Right lobe of liver (tissue), 6 donors: ENCODE results near the gene CEP83. TPM values are rescaled to one million over a fixed set of nuclear protein-coding genes. Genes with fewer than 3 reads are reported as not detected.
A peak's percentile ranks its signal among the peaks of the same experiment; 100 is the strongest.

Experiments
- ATAC-seq, 4 donors: fragments of 200-7000 bp; cut with Tn5 transposase; one replicate each; pipeline ENCODE4 v1.9.1; 2020; ENCODE audit warnings: mild to moderate bottlenecking in 4 of 4, moderate library complexity in 4 of 4
- DNase-seq, 3 donors: peaks; one replicate each; pipeline ENCODE4 v3.0.0-alpha.2; 2020
- H3K27ac ChIP-seq, 3 donors: fragments of 200-600 bp; one replicate each; pipeline ENCODE4 v1.8.0; 2022
- H3K27me3 ChIP-seq, 2 donors: fragments of 200-600 bp; one replicate each; pipeline ENCODE4 v1.8.0; 2022
- H3K36me3 ChIP-seq, 4 donors: fragments of 200-600 bp; sonication (generic) in 1 of 4; one replicate each; pipeline versions ENCODE4 v1.5.1 to v1.8.0; 2017 to 2022; ENCODE audit warnings: control low read depth in 1 of 4
- H3K4me1 ChIP-seq, 4 donors: fragments of 200-600 bp; sonication (generic) in 1 of 4; one replicate each; pipeline versions ENCODE4 v1.5.1 to v1.8.0; 2017 to 2022; ENCODE audit warnings: control low read depth in 1 of 4
- H3K4me3 ChIP-seq, 3 donors: fragments of 200-600 bp; one replicate each; pipeline ENCODE4 v1.8.0; 2022
- H3K9me3 ChIP-seq, 4 donors: fragments of 200-600 bp; sonication (generic) in 1 of 4; one replicate each; pipeline versions ENCODE4 v1.5.1 to v1.8.0; 2017 to 2022; ENCODE audit warnings: control low read depth in 1 of 4
- CTCF ChIP-seq, 4 donors: fragments of 200-600 bp in 3 of 4; fragments of 450-650 bp in 1 of 4; IDR thresholded peaks; one replicate each; pipeline versions ENCODE4 v1.5.1 to v1.8.0; 2016 to 2022; ENCODE audit warnings: antibody characterized with exemption in 4 of 4, mild to moderate bottlenecking in 2 of 4
- POLR2A ChIP-seq: fragments of 450-650 bp; IDR thresholded peaks from one replicate; pipeline ENCODE4 v1.6.1; 2017; ENCODE audit warnings: antibody characterized with exemption, mild to moderate bottlenecking
- WGBS: methylation state at CpG from one replicate; pipeline ENCODE4 v1.1.6; 2018; ENCODE audit warnings: low coverage, low lambda C conversion rate; ENCODE audit not compliant: insufficient coverage; ENCODE audit errors: missing lambda C conversion rate; 5-methylcytosine and 5-hydroxymethylcytosine counted together
- intact Hi-C, 2 donors: fragments of 100-400 bp; cut with DNase I; formaldehyde crosslinking; loops; one replicate each; pipeline versions ENCODE4 v1.11.2 to v1.14.1; 2022
- long read RNA-seq: library from polyadenylated mRNA; unstranded; transcript quantifications from one replicate; pipeline ENCODE4 v2.0.0, GENCODE V29; 2019
- total RNA-seq, 6 experiments: library from RNA; depleted of rRNA in 2 of 6; stranded (reverse); fragments of >200 nt in 2 of 6; fragmentation: NEBNext Ultra II Directional in 3 of 6; extraction: Animal tissue kit (Norgen Biotek cat#: 25700) in 3 of 6; gene quantifications; one replicate each; pipeline versions ENCODE4 v1.1.0 to v1.2.4, GENCODE V29; 2016 to 2023
- donor health status: DM: no; HTN: yes; CAD: no.
- donor health status: DM: no; HTN: no; CAD: no.
- donor health status: DM: no; HTN: no; CAD: no.
- donor health status: DM: no; HTN: yes; CAD: no.
- donor health status: DM: no; HTN: yes; CAD: no.

Gene CEP83
- total RNA-seq = 1 to 10 TPM; 4.2 to 9.5 (median 6.4) TPM
- long read RNA-seq, partial matches to known transcripts = 1 of 1 reads
- long read RNA-seq, other reads (novel, unspliced or antisense) = 0 of 1 reads

GRCh38 chr12:94459728-94460615, at the start of gene CEP83:
TSS of gene CEP83 (minus strand) at chr12:94459867. CDS start at chr12:94412490, 47,377 bp downstream.
- DNase-seq (peak; percentile 99), ATAC-seq (peak; percentile 99 to 100 (median 99))
- intact Hi-C loops = no loop called here
- H3K36me3 ChIP-seq = no peaks in the 10 kb centered on the region
- WGBS = 0% methylated on average over 11 of the region's 77 CpGs
- H3K4me3 ChIP-seq = peak within 1 kb of the TSS; percentile 78 to 81 (median 78)
- no peaks in the 10 kb centered on the region for H3K9me3 ChIP-seq
- H3K4me1 ChIP-seq = peaks cover 0 to 13% (median 0%) of the 10 kb centered on the region in 4 donors
- H3K27me3 ChIP-seq = no peaks in the 10 kb centered on the region
- TF ChIP-seq POLR2A (peak; percentile 88), CTCF (IDR thresholded peaks at IDR 0.05) (no peak)
- H3K27ac ChIP-seq = peak within 1 kb of the TSS; percentile 81 to 86 (median 86)

GRCh38 chr12:94509317-94509716, 49.6 kb upstream of the CEP83 start:
- ATAC-seq (peak in 1 of 4 donors; percentile 51), DNase-seq (no peak)
- H3K4me1 ChIP-seq = no peaks in the 10 kb centered on the region
- no peak for TF ChIP-seq CTCF (IDR thresholded peaks at IDR 0.05)
- no peak for TF ChIP-seq POLR2A
- no peaks in the 10 kb centered on the region for H3K36me3 ChIP-seq
- no peaks in the 10 kb centered on the region for H3K27me3 ChIP-seq
- WGBS = 62% methylated on average over 3 of the region's 3 CpGs
- no peak overlapping the region for H3K27ac ChIP-seq
- intact Hi-C loops = no loop called here
- H3K9me3 ChIP-seq = no peaks in the 10 kb centered on the region
- no peak overlapping the region for H3K4me3 ChIP-seq

GRCh38 chr12:94507455-94507854, 47.8 kb upstream of the CEP83 start:
- TF ChIP-seq POLR2A (no peak), CTCF (IDR thresholded peaks at IDR 0.05) (no peak)
- Histone ChIP-seq H3K36me3 (no peaks in the 10 kb centered on the region), H3K4me1 (no peaks in the 10 kb centered on the region), H3K27ac (no peak overlapping the region), H3K4me3 (no peak overlapping the region), H3K27me3 (no peaks in the 10 kb centered on the region), H3K9me3 (no peaks in the 10 kb centered on the region)
- DNase-seq = no peak
- intact Hi-C loops = no loop called here
- WGBS = 100% methylated on average over 1 of the region's 3 CpGs
- ATAC-seq = no peak

- peaks cover 0 to 16% (median 0%) of the 10 kb centered on the region in 4 donors for H3K4me1 ChIP-seq
- no peak overlapping the region for H3K27ac ChIP-seq
- DNase-seq (no peak), ATAC-seq (no peak)
- no peaks in the 10 kb centered on the region for H3K9me3 ChIP-seq
- intact Hi-C loops = no loop called here
- H3K4me3 ChIP-seq = no peak overlapping the region
- TF ChIP-seq POLR2A (no peak), CTCF (IDR thresholded peaks at IDR 0.05) (no peak)
- H3K36me3 ChIP-seq = no peaks in the 10 kb centered on the region
- WGBS = 100% methylated on average over 1 of the region's 1 CpG
- no peaks in the 10 kb centered on the region for H3K27me3 ChIP-seq
Observed at GRCh38 chr12:94504386-94504785, 44.7 kb upstream of the CEP83 start.
